ENCODE data around the gene SMYD4.
"Not testable (repeated sequence)": the region's sequence is repeated elsewhere in the genome, so short reads cannot be mapped to it uniquely, and the experiment has no call there.

The SMYD4 gene

GRCh38 chr17:1766382-1767135, 63.1 kb downstream of the SMYD4 start:
- TF ChIP-seq, protein P1, sequence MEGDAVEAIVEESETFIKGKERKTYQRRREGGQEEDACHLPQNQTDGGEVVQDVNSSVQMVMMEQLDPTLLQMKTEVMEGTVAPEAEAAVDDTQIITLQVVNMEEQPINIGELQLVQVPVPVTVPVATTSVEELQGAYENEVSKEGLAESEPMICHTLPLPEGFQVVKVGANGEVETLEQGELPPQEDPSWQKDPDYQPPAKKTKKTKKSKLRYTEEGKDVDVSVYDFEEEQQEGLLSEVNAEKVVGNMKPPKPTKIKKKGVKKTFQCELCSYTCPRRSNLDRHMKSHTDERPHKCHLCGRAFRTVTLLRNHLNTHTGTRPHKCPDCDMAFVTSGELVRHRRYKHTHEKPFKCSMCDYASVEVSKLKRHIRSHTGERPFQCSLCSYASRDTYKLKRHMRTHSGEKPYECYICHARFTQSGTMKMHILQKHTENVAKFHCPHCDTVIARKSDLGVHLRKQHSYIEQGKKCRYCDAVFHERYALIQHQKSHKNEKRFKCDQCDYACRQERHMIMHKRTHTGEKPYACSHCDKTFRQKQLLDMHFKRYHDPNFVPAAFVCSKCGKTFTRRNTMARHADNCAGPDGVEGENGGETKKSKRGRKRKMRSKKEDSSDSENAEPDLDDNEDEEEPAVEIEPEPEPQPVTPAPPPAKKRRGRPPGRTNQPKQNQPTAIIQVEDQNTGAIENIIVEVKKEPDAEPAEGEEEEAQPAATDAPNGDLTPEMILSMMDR (IDR thresholded peaks at IDR 0.05; ENCODE audit: insufficient read depth, low read length, missing control alignments) = no peak
- ChIA-PET CTCF (interaction anchor here (0.7 to 1.6 kb wide), 5 partner anchors 17 to 192 kb away, joined by 3 to 12 read pairs (median 4); no protein-coding TSS in a partner anchor), POLR2A (interaction anchor here (2.9 kb wide), 1 partner anchor 50 kb away, joined by 12 read pairs; no protein-coding TSS in a partner anchor)
- H3K4me3 ChIP-seq (ENCODE audit: low read depth, low read length) = no peak overlapping the region
- no peak for DNase-seq (ENCODE audit: low read depth, low spot score)

DNA sequence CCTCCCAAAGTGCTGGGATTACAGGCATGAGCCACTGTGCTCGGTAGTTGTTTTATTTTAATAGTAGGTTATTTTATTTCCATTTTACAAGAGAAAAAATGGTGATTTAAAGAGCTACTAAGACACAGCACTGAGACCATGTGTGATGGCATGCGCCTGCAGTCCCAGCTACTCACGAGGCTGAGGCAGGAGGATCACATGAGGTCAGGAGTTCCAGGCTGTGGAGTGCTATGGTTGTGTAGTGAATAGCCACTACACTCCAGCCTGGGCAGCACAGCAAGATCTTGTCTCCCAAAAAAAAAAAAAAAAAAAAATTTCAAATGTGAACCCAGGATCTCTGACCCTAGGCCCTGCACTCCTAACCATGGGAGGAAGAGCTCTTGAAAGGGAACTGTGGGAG, 64.1 kb downstream of the SMYD4 start:
- DNase-seq (ENCODE audit: low read depth, low spot score) = no peak
- ChIA-PET CTCF (interaction anchor here (0.7 to 1.6 kb wide), 8 partner anchors 8 to 191 kb away, joined by 3 to 12 read pairs (median 3); no protein-coding TSS in a partner anchor), POLR2A (interaction anchor here (2.9 kb wide), 1 partner anchor 49 kb away, joined by 12 read pairs; no protein-coding TSS in a partner anchor)
- H3K4me3 ChIP-seq (ENCODE audit: low read depth, low read length) = no peak overlapping the region
- TF ChIP-seq, protein P1 (IDR thresholded peaks at IDR 0.05; ENCODE audit: insufficient read depth, low read length, missing control alignments) = no peak

DNA sequence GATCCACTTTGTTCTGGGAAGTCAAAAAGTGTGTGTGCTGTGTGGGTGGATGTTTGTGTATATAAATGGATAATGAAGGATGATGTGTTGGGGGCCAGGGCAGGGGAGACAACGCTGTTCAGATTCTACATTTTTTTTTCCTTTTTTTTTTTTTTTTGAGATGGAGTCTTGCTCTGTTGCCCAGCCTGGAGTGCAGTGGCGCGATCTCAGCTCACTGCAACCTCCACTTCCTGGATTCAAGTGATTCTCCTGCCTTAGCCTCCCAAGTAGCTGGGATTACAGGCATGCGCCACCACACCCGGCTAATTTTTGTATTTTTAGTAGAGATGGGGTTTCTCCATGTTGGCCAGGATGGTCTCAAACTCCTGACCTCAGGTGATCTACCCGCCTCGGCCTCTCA, 65.0 kb downstream of the SMYD4 start:
- not testable (repeated sequence) for DNase-seq (ENCODE audit: low read depth, low spot score); H3K4me3 ChIP-seq (ENCODE audit: low read depth, low read length)
- ChIA-PET CTCF (interaction anchor here (1.1 to 1.2 kb wide), 2 partner anchors 9 to 19 kb away, joined by 4 to 5 read pairs; no protein-coding TSS in a partner anchor), POLR2A (interaction anchor here (1.1 to 2.9 kb wide), 3 partner anchors 15 to 48 kb away, joined by 3 to 12 read pairs (median 3); partner anchors contain the start of gene WDR81)

- CTCF ChIA-PET = interaction anchor here (1.1 to 1.2 kb wide), 2 partner anchors 9 to 20 kb away, joined by 4 to 5 read pairs; no protein-coding TSS in a partner anchor
- POLR2A ChIA-PET = interaction anchor here (1.1 to 2.9 kb wide), 3 partner anchors 16 to 48 kb away, joined by 3 to 12 read pairs (median 3); partner anchors contain the start of gene WDR81
- TF ChIP-seq, protein P1 (IDR thresholded peaks at IDR 0.05; ENCODE audit: insufficient read depth, low read length, missing control alignments) = no peak
- peak overlapping the region; percentile 29 for H3K4me3 ChIP-seq (ENCODE audit: low read depth, low read length)
- peak; percentile 44 for DNase-seq (ENCODE audit: low read depth, low spot score)
Measured at GRCh38 chr17:1764284-1764683, 65.4 kb downstream of the SMYD4 start.

DNA sequence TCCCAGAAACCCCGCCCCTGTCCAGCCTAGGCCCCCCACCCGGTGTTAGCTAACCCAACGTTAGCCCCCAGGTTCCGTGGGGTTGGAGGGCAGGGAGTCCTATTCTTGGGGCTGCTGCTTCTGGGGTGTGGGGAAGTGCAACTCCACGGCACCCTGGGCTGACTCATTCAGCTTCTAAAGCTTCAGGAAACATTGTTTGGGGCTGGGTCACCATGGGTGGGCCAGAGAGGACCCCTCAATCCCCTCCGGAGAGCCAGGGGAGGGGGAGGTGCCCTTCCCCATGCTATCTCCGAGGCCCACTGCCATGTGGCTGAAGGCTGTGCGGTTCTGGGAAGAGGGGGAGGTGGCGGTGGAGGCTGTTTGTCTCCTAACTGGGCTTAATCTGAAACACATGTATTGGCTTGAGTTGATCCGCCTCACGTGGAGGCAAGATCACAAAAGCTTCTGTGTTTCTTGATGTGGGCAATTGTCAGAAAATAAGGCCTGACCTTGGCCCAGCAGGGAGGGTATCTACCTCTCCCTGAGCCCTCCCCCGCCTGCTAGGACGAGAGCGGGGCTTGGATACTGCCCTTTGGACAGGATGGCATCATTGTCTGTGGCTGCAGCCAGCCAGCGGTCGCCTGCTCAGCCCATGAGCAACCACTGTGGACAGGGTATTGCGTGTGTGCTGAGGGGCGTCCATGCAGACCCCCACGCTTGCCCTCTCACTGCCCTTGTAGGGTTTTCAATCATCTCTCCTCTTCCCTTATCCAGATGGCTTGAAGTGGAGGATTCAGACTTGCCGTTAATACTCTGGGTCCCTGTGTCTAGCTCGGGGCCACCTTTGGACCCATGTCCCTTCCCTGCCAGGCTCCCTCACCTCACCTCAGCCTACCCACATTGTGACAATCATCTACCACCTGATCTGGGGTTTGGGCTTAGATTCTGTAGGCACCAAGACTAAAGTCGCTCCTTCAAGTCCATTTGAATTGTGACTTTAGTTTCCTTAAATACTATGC, 66.5 kb downstream of the SMYD4 start:
- H3K4me3 ChIP-seq (ENCODE audit: low read depth, low read length) = peak overlapping the region; percentile 67
- ChIA-PET POLR2A (interaction anchor here (0.6 to 2.9 kb wide), 4 partner anchors 39 to 480 kb away, joined by 3 to 12 read pairs (median 7); partner anchors contain the start of gene WDR81), CTCF (interaction anchor here (1.1 to 2.4 kb wide), 7 partner anchors 10 to 42 kb away, joined by 3 to 12 read pairs (median 5); no protein-coding TSS in a partner anchor)
- TF ChIP-seq, protein P1 (IDR thresholded peaks at IDR 0.05; ENCODE audit: insufficient read depth, low read length, missing control alignments) = no peak
- no peak for DNase-seq (ENCODE audit: low read depth, low spot score)

Measured in AG04449 (cell line).